A204.1 (cell line): ENCODE results near the gene DNAH3.
"Not testable (repeated sequence)": the region's sequence is repeated elsewhere in the genome, so short reads cannot be mapped to it uniquely, and the experiment has no call there.

Experiments
- FAIRE-seq: peaks from 2 replicates; lab custom pipeline; 2012; peaks lifted over from hg19 to GRCh38; lab: Jason Lieb, UNC

Gene DNAH3

GRCh38 chr16:21005008-21005407 lies 145.6 kb downstream of the DNAH3 start:
- FAIRE-seq: no peak

GRCh38 chr16:21001262-21001661 lies 149.4 kb downstream of the DNAH3 start:
- no peak for FAIRE-seq

- no peak for FAIRE-seq
Observed at GRCh38 chr16:20997147-20997546, 153.5 kb downstream of the DNAH3 start.

GRCh38 chr16:20995711-20996110 lies 154.9 kb downstream of the DNAH3 start:
- no peak for FAIRE-seq

GRCh38 chr16:20989496-20990070 lies 161.1 kb downstream of the DNAH3 start:
- FAIRE-seq: not testable (repeated sequence)

- FAIRE-seq: no peak
Observed at GRCh38 chr16:20987049-20987448, 163.6 kb downstream of the DNAH3 start.

GRCh38 chr16:20984019-20984418 lies 166.6 kb downstream of the DNAH3 start:
- FAIRE-seq: no peak

- FAIRE-seq: no peak
Observed at GRCh38 chr16:20976576-20976975, 174.1 kb downstream of the DNAH3 start.

- not testable (repeated sequence) for FAIRE-seq
Observed at GRCh38 chr16:20973201-20973600, 177.4 kb downstream of the DNAH3 start.

GRCh38 chr16:20971401-20971800 lies 179.2 kb downstream of the DNAH3 start:
- FAIRE-seq: no peak

- no peak for FAIRE-seq
Observed at GRCh38 chr16:20969386-20969785, 181.3 kb downstream of the DNAH3 start.

- no peak for FAIRE-seq
Observed at GRCh38 chr16:20968765-20969164, 181.9 kb downstream of the DNAH3 start.

- no peak for FAIRE-seq
Observed at GRCh38 chr16:20960899-20961298, 189.7 kb downstream of the DNAH3 start.

GRCh38 chr16:20957153-20957552 lies 193.5 kb downstream of the DNAH3 start:
- no peak for FAIRE-seq

GRCh38 chr16:20956319-20956718 lies 194.3 kb downstream of the DNAH3 start:
- FAIRE-seq: no peak

- no peak for FAIRE-seq
Observed at GRCh38 chr16:20954574-20954973, 196.1 kb downstream of the DNAH3 start.

- no peak for FAIRE-seq
Observed at GRCh38 chr16:20952139-20952920, 198.3 kb downstream of the DNAH3 start.

- FAIRE-seq: no peak
Observed at GRCh38 chr16:20950294-20950693, 200.4 kb downstream of the DNAH3 start.

- no peak for FAIRE-seq
Observed at GRCh38 chr16:20949660-20950059, 201.0 kb downstream of the DNAH3 start.

GRCh38 chr16:20948444-20948843 lies 202.2 kb downstream of the DNAH3 start:
- FAIRE-seq: no peak

- no peak for FAIRE-seq
Observed at GRCh38 chr16:20946015-20946629, 204.5 kb downstream of the DNAH3 start.

GRCh38 chr16:20945575-20945875 lies 205.1 kb downstream of the DNAH3 start:
- FAIRE-seq: not testable (repeated sequence)

- no peak for FAIRE-seq
Observed at GRCh38 chr16:20944861-20945574, 205.6 kb downstream of the DNAH3 start.
